ENCODE measurements around the gene PLCH1. TPM values are rescaled to one million over a fixed set of nuclear protein-coding genes. Genes with fewer than 3 reads are reported as not detected.

The PLCH1 gene
- total RNA-seq, 1 donor = 11.7 TPM

GRCh38 chr3:155327871-155328270 is 417.0 kb downstream of the PLCH1 start:
- no peak for TF ChIP-seq CTCF (IDR thresholded peaks at IDR 0.05; ENCODE audit: insufficient read depth, low read depth, low read length)
- no peak overlapping the region for H3K4me3 ChIP-seq (ENCODE audit: low read depth, low read length)
- DNase-seq (ENCODE audit: low read depth) = no peak

- no peak overlapping the region for H3K4me3 ChIP-seq (ENCODE audit: low read depth, low read length)
- no peak for TF ChIP-seq CTCF (IDR thresholded peaks at IDR 0.05; ENCODE audit: insufficient read depth, low read depth, low read length)
- no peak for DNase-seq (ENCODE audit: low read depth)
These were observed 417.4 kb downstream of the PLCH1 start for GRCh38 chr3:155327430-155327829.

- TF ChIP-seq CTCF (IDR thresholded peaks at IDR 0.05; ENCODE audit: insufficient read depth, low read depth, low read length) = no peak
- DNase-seq (ENCODE audit: low read depth) = no peak
- H3K4me3 ChIP-seq (ENCODE audit: low read depth, low read length) = no peak overlapping the region
These were observed 418.0 kb downstream of the PLCH1 start for GRCh38 chr3:155326901-155327300.

GRCh38 chr3:155326244-155326643 is 418.6 kb downstream of the PLCH1 start:
- no peak for TF ChIP-seq CTCF (IDR thresholded peaks at IDR 0.05; ENCODE audit: insufficient read depth, low read depth, low read length)

More at GRCh38 chr3:155326244-155326643, 418.6 kb downstream of the PLCH1 start:
- no peak overlapping the region for H3K4me3 ChIP-seq (ENCODE audit: low read depth, low read length)
- no peak for DNase-seq (ENCODE audit: low read depth)

Small RNA genes lying within 50 kb of the gene (small RNA-seq; reads per million reads assigned to genes)
- gene AC108729.3 (not detected), gene RN7SL715P (not detected)

Other genes starting within 250 kb of the PLCH1 start
- gene C3orf33, start 61.2 kb upstream of the PLCH1 start, total RNA-seq = 4.5 and 7.8 TPM in 2 replicates
- gene SLC33A1, start 109.4 kb upstream of the PLCH1 start, total RNA-seq = 46.7 and 57.0 TPM in 2 replicates
- gene GMPS, start 125.6 kb upstream of the PLCH1 start, total RNA-seq = 41.9 and 52.2 TPM in 2 replicates